Measurements from ENCODE around the gene GNAI3.

GRCh38 chr1:109652402-109652801 is 104.0 kb downstream of the GNAI3 start:
- no peak for TF ChIP-seq CTCF (IDR thresholded peaks at IDR 0.05; ENCODE audit: borderline replicate concordance, extremely low read depth, low read length, poor library complexity, severe bottlenecking)
- TF ChIP-seq EZH2 (IDR thresholded peaks at IDR 0.05; ENCODE audit: borderline replicate concordance, low read depth, low read length, severe bottlenecking) = no peak

Data from DND-41 (cell line).